Fibroblast of lung (primary cell): ENCODE results near the gene WDR89. TPM values are rescaled to one million over a fixed set of nuclear protein-coding genes. Genes with fewer than 3 reads are reported as not detected.

Experiments used
- DNase-seq, 2 donors: peaks; one replicate each; pipeline versions ENCODE4 v3.0.0 to v3.0.0-alpha.2; 2010; ENCODE audit warnings: low read depth in 2 of 2
- H2AFZ ChIP-seq: 2 replicates; pipeline ENCODE4 v1.5.1; 2012; ENCODE audit warnings: low read length, control low read depth, inconsistent platforms
- H3K27ac ChIP-seq: 2 replicates; pipeline ENCODE4 v1.5.1; 2011; ENCODE audit warnings: low read length, control low read depth; ENCODE audit not compliant: insufficient read depth
- H3K27me3 ChIP-seq: 2 replicates; pipeline ENCODE4 v1.5.1; 2011; ENCODE audit warnings: mild to moderate bottlenecking, low read length; ENCODE audit not compliant: control insufficient read depth, insufficient read depth
- H3K36me3 ChIP-seq: 2 replicates; pipeline ENCODE4 v1.5.1; 2011; ENCODE audit warnings: low read length; ENCODE audit not compliant: control insufficient read depth, insufficient read depth
- H3K4me1 ChIP-seq: 2 replicates; pipeline ENCODE4 v1.5.1; 2011; ENCODE audit warnings: low read length; ENCODE audit not compliant: control insufficient read depth, insufficient read depth; ENCODE audit errors: extremely low read depth
- H3K4me2 ChIP-seq: 2 replicates; pipeline ENCODE4 v1.5.1; 2011; ENCODE audit warnings: low read length, control low read depth; ENCODE audit not compliant: insufficient read depth; ENCODE audit errors: extremely low read depth
- H3K4me3 ChIP-seq, 4 experiments: fragments of 200-600 bp in 1 of 4; sonication (generic) in 1 of 4; replicated peaks in 1 of 4; 2 replicates each; pipeline ENCODE4 v1.5.1; 2011 to 2016; ENCODE audit warnings: low read length in 4 of 4, low read depth in 3 of 4, mild to moderate bottlenecking in 3 of 4, control low read depth in 2 of 4, inconsistent platforms in 1 of 4, mixed read lengths in 1 of 4; ENCODE audit not compliant: insufficient read depth in 1 of 4; ENCODE audit errors: control extremely low read depth in 1 of 4
- H3K79me2 ChIP-seq: 2 replicates; pipeline ENCODE4 v1.5.1; 2012; ENCODE audit warnings: mild to moderate bottlenecking, low read length, inconsistent platforms; ENCODE audit not compliant: control insufficient read depth, insufficient read depth
- H3K9ac ChIP-seq: 2 replicates; pipeline ENCODE4 v1.5.1; 2011; ENCODE audit warnings: mild to moderate bottlenecking, low read length, control low read depth; ENCODE audit not compliant: insufficient read depth
- H3K9me3 ChIP-seq: 2 replicates; pipeline ENCODE4 v1.5.1; 2012; ENCODE audit warnings: low read depth, low read length; ENCODE audit not compliant: control insufficient read depth, insufficient read depth
- H4K20me1 ChIP-seq: 2 replicates; pipeline ENCODE4 v1.5.1; 2011; ENCODE audit warnings: low read length; ENCODE audit not compliant: control insufficient read depth, insufficient read depth; ENCODE audit errors: extremely low read depth
- EZH2 ChIP-seq: IDR thresholded peaks from 2 replicates; pipeline ENCODE4 v1.5.1; 2012; ENCODE audit warnings: low read length, control low read depth, mild to moderate bottlenecking; ENCODE audit errors: missing control alignments
- polyA minus RNA-seq: library from RNA; depleted of rRNA, polyadenylated mRNA; stranded (reverse); fragments of >200 nt; gene quantifications from 2 replicates; pipeline ENCODE4 v1.2.3, GENCODE V29; 2011; ENCODE audit warnings: low replicate concordance
- polyA plus RNA-seq, 2 donors: library from polyadenylated mRNA; depleted of rRNA in 1 of 2; stranded (reverse) in 1 of 2; unstranded in 1 of 2; fragments of >200 nt; gene quantifications; 2 replicates each; pipeline ENCODE4 v1.2.1, GENCODE V29; 2011 to 2012; ENCODE audit warnings: missing spikeins in 1 of 2
- total RNA-seq: library from RNA; depleted of rRNA; stranded (reverse); fragments of >200 nt; gene quantifications from 2 replicates; pipeline ENCODE4 v1.2.1, GENCODE V29; 2014
- TF ChIP-seq, protein P1 (sequence below), 2 donors: IDR thresholded peaks in 1 of 2; conservative IDR thresholded peaks in 1 of 2; 1 replicate in 1 of 2; 2 replicates in 1 of 2; pipeline ENCODE4 v1.5.1; 2011 to 2012; ENCODE audit warnings: low read length in 2 of 2, control low read depth in 1 of 2, inconsistent platforms in 1 of 2, low read depth in 1 of 2, mild to moderate bottlenecking in 1 of 2

WDR89 gene, protein sequence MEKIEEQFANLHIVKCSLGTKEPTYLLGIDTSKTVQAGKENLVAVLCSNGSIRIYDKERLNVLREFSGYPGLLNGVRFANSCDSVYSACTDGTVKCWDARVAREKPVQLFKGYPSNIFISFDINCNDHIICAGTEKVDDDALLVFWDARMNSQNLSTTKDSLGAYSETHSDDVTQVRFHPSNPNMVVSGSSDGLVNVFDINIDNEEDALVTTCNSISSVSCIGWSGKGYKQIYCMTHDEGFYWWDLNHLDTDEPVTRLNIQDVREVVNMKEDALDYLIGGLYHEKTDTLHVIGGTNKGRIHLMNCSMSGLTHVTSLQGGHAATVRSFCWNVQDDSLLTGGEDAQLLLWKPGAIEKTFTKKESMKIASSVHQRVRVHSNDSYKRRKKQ
- total RNA-seq (11.1 and 13.9 TPM in 2 replicates), polyA plus RNA-seq (7.3 and 7.7 TPM in 2 replicates), polyA minus RNA-seq (0.70 and 1.5 TPM in 2 replicates)
- polyA plus RNA-seq (2012), result 5.5 and 6.1 TPM in 2 replicates

DNA sequence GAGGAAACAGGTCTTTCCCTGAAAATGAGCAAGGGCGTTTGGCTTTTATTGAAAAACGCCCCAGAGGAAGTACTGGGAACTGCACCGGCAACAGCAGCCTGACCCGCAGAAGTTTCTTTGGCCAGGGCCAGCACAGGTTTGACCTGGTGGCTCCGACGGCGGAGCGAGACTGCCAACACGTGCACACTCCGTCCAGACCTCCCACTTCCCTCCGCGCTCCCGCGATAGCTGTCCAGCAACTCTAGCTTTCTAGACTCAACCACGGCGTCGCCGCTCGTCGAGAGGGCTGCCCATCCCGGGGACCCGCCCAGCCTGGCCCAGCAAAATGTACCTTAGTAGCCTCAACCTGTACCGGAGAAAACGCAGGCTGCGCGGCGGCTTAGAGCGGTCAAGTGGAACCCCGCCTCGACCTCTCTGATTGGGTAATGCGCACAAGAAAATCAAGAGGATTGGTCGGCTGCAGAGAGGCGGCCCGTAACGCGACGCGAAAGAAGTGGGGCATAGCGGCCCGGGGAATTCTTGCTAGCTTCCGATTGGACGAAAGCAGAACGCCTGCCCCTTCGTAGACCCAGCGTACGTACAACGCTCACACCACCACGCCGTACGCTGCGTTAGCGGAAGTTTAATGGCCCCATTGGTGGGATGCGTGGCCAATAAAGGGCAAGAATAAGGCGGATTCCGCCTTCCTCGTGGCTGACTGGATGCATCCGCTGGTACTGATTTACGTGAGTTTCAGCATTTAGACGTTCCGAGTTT lies at the start of gene WDR89:
Gene WDR89 (minus strand): TSS at position 399 of the 756 bp plus-strand sequence. CDS start 41,929 bp downstream, outside the sequence.
- Histone ChIP-seq H3K4me1 (no peaks in the 10 kb centered on the region), H3K9me3 (no peaks in the 10 kb centered on the region), H4K20me1 (no peaks in the 10 kb centered on the region), H3K4me2 (peak within 1 kb of the TSS; percentile 98), H3K36me3 (no peaks in the 10 kb centered on the region), H3K9ac (peak within 1 kb of the TSS; percentile 84), H3K79me2 (peaks cover 12% of the 10 kb centered on the region), H3K4me3 (peak within 1 kb of the TSS; percentile 62 to 94 (median 74)), H3K27me3 (no peaks in the 10 kb centered on the region), H2AFZ (peak within 1 kb of the TSS; percentile 90), H3K27ac (peak within 1 kb of the TSS; percentile 95)
- TF ChIP-seq EZH2, result no peak
- TF ChIP-seq, protein P1, sequence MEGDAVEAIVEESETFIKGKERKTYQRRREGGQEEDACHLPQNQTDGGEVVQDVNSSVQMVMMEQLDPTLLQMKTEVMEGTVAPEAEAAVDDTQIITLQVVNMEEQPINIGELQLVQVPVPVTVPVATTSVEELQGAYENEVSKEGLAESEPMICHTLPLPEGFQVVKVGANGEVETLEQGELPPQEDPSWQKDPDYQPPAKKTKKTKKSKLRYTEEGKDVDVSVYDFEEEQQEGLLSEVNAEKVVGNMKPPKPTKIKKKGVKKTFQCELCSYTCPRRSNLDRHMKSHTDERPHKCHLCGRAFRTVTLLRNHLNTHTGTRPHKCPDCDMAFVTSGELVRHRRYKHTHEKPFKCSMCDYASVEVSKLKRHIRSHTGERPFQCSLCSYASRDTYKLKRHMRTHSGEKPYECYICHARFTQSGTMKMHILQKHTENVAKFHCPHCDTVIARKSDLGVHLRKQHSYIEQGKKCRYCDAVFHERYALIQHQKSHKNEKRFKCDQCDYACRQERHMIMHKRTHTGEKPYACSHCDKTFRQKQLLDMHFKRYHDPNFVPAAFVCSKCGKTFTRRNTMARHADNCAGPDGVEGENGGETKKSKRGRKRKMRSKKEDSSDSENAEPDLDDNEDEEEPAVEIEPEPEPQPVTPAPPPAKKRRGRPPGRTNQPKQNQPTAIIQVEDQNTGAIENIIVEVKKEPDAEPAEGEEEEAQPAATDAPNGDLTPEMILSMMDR (conservative IDR thresholded peaks at IDR 0.05 in 1 of 2, IDR thresholded peaks at IDR 0.05 in 1 of 2; ENCODE audit: low read depth in 1 of 2, low read length in 2 of 2), result peak; percentile 58 to 82
- peak; percentile 99 to 100 for DNase-seq

DNA sequence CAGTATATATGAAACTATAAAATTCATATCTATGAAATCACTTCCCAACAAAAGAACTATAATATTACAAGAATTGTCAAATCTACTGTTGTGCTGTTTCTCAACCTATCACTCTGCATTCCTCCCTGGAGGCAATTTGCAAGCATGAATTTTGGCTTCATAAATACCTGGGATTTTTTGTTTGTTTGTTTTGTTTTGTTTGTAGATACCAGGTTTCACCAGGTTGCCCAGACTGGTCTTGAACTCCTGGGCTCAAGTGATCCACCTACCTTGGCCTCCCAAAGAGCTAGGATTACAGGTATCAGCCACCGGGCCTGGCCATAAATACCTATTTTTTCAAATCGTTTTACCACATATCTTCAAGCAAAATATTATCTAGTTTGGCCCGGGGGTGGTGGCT lies 47.5 kb upstream of the WDR89 start:
- Histone ChIP-seq H3K4me1 (no peaks in the 10 kb centered on the region), H3K9me3 (no peaks in the 10 kb centered on the region), H3K36me3 (no peaks in the 10 kb centered on the region), H4K20me1 (no peaks in the 10 kb centered on the region), H2AFZ (no peak overlapping the region), H3K79me2 (no peaks in the 10 kb centered on the region), H3K9ac (no peak overlapping the region), H3K4me2 (no peak overlapping the region), H3K27ac (no peak overlapping the region), H3K4me3 (no peak overlapping the region), H3K27me3 (no peaks in the 10 kb centered on the region)
- no peak for DNase-seq
- TF ChIP-seq, protein P1 (conservative IDR thresholded peaks at IDR 0.05 in 1 of 2, IDR thresholded peaks at IDR 0.05 in 1 of 2; ENCODE audit: low read depth in 1 of 2, low read length in 2 of 2), result no peak
- no peak for TF ChIP-seq EZH2

DNA sequence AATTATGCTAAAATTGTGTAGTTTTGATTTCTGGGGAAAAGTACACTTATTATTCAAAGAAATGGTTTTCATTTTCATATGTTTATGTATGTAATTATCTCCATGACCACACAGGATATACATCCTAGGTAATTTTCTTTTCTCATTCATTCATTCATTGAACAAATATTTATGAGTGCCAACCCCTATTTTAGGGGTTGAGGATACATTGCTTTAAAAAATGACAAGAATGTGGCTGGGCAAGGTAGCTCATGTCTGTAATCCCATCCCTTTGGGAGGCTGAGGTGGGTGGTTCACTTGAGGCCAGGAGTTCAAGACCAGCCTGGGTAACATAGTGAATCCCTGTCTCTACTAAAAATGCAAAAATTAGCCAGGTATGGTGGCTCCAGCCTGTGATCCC lies 45.3 kb upstream of the WDR89 start:
- DNase-seq, result no peak

More for the DNA sequence above, 45.3 kb upstream of the WDR89 start:
- TF ChIP-seq EZH2, result no peak
- TF ChIP-seq, protein P1 (conservative IDR thresholded peaks at IDR 0.05 in 1 of 2, IDR thresholded peaks at IDR 0.05 in 1 of 2; ENCODE audit: low read depth in 1 of 2, low read length in 2 of 2), result no peak
- Histone ChIP-seq H3K9ac (no peak overlapping the region), H2AFZ (no peak overlapping the region), H3K79me2 (no peaks in the 10 kb centered on the region), H3K36me3 (no peaks in the 10 kb centered on the region), H4K20me1 (no peaks in the 10 kb centered on the region), H3K4me3 (no peak overlapping the region), H3K4me1 (no peaks in the 10 kb centered on the region), H3K27ac (no peak overlapping the region), H3K9me3 (no peaks in the 10 kb centered on the region), H3K4me2 (no peak overlapping the region), H3K27me3 (no peaks in the 10 kb centered on the region)
